ENCODE data around the gene GPSM3. TPM values are rescaled to one million over a fixed set of nuclear protein-coding genes. Genes with fewer than 3 reads are reported as not detected.
A peak's percentile ranks its signal among the peaks of the same experiment; 100 is the strongest.

Gene GPSM3
- total RNA-seq, 2 experiments from 2014 or later = 68.4 to 71.3 TPM

DNA sequence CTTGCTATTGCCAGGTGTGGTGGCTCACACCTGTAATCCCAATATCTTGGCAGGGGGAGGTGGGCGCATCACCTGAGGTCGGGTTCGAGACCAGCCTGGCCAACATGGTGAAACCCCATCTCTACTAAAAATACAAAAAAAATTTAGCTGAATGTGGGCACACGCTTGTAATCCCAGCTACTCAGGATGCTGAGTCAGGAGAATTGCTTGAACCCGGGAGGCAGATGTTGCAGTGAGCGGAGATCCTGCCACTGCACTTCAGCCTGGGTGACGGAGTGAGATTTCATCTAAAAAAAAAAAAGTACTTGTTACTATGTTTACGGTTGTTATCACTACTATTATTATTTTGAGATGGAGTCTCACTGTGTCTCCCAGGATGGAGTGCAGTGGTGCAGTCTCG, 35.6 kb downstream of the GPSM3 start:
- no peaks in the 10 kb centered on the region for H3K27me3 Mint-ChIP-seq
- no peaks in the 10 kb centered on the region for H3K9me3 Mint-ChIP-seq
- H3K27ac Mint-ChIP-seq = no peak overlapping the region
- peaks cover 19% of the 10 kb centered on the region for H3K36me3 Mint-ChIP-seq
- DNase-seq = no peak
- peaks cover 30% of the 10 kb centered on the region for H3K4me1 Mint-ChIP-seq
- no peak overlapping the region for H3K4me3 Mint-ChIP-seq

DNA sequence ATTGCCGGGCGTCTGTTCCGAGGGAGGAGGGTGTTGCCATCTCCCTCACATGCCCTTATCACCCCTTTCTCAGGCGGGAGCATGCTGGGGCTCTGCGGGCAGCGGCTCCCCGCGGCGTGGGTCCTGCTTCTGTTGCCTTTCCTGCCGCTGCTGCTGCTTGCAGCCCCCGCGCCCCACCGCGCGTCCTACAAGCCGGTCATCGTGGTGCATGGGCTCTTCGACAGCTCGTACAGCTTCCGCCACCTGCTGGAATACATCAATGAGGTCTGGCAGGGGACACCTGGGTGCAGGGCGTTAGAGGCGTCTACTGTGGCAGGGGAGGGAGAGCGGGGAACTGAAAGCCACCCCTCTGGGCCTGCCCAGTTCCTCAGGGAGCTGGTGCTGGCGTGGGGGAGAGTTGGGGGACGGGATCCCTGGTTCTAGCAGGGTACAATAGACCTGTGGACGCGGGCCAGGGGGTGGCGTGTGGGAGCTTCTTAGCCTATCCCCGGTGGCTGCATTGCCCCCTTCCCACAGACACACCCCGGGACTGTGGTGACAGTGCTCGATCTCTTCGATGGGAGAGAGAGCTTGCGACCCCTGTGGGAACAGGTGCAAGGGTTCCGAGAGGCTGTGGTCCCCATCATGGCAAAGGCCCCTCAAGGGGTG, 37.8 kb downstream of the GPSM3 start:
- H3K27ac Mint-ChIP-seq = peak overlapping the region; percentile 92
- peaks cover 17% of the 10 kb centered on the region for H3K36me3 Mint-ChIP-seq
- peaks cover 44% of the 10 kb centered on the region for H3K4me1 Mint-ChIP-seq
- H3K4me3 Mint-ChIP-seq = peak overlapping the region; percentile 97
- no peaks in the 10 kb centered on the region for H3K9me3 Mint-ChIP-seq
- peaks cover 9% of the 10 kb centered on the region for H3K27me3 Mint-ChIP-seq
- DNase-seq = peak; percentile 72

DNA sequence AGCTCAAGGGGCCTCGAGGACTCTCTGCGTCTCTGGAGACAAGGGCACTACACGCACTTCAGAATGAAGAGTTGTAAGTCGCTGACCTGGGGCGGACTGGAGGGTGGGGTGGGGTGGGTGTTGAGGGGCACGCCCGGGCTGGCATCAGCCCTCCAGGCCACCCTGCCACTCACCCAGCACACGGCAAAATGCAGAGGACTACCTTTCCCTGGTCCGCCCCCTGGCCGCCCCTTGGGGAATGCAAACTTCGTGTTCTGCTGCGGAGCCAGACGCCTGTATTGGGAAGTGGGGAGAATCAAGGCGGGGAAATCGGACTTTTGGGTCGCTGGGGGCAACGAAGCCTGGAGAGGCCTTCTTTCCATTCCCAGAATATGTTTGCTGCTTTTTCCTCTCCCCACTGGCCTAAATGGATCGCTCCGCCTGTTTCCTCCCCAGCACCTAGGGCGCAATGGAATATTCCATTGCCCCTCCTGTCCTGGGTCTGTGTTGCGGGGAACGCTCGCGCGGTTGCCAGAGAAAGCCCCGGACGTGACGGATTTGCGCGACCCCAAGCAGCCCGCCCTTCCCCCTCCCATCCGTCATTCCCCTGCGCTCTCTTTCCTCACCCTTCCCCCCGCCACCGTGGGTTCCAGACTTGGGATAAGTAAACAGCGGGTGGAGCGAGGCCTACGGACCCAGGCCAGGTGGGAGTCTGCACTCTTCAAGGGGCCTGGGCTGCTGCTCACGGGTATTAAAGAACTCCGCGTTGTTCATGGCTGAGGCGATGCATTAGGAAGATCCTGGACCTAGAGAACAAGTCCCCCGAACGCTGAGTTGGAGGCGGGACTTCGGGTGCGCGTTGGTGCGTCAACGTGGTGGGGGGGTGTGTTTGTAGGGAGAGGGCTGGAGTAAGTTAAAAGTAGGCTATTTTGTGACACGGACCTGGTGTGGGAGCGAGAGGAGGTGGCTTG, 38.6 kb downstream of the GPSM3 start, which contains the start of gene PPT2:
TSS of gene PPT2 (plus strand) at position 578 of the 950 bp plus-strand sequence. CDS start 454 bp downstream, outside the sequence.
- Mint-ChIP-seq H3K9me3 (no peaks in the 10 kb centered on the region), H3K4me3 (peak within 1 kb of the TSS; percentile 97), H3K36me3 (peaks cover 17% of the 10 kb centered on the region), H3K27me3 (peaks cover 13% of the 10 kb centered on the region), H3K4me1 (peaks cover 48% of the 10 kb centered on the region), H3K27ac (peak within 1 kb of the TSS; percentile 92)
- peak; percentile 89 for DNase-seq

DNA sequence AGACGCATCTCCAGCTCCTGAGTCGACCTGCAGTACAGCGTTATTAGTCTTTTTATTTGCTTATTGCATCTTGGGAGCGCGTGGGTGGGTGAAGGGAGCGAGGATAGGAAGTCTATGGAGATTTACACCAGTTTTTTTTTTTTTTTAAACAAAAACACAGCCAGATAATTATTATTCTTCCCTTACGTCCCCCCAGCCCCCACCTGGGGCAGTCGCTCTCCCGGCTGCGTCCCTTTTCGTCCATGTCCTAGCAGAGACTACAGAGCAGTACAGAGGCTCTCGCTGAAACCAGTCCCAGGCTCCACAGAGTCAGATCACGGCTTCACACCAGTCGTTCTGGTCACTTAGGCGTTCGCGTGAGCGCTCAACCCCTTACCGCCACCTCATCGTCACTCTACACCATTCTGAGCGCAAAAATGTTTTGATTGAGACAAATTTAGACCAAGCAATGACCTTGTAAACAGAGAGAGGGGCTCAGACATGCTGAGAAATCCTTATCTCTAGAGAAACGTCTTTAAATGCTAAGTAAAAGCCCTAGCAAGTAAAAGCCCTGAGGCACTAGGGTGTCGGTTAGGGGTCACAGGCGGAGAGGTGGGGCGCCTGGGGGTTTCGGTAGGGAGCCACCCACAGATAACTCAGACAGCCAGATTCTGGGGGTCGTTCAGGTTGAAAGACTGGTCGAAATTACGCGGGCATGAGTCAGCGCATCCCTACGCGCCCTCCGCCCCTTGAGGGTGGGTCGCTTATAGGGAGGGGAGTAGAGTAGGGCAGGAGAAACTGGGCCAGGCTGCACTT, 39.5 kb downstream of the GPSM3 start:
- Mint-ChIP-seq H3K36me3 (peaks cover 14% of the 10 kb centered on the region), H3K4me3 (peak overlapping the region; percentile 97), H3K4me1 (peaks cover 55% of the 10 kb centered on the region), H3K9me3 (no peaks in the 10 kb centered on the region), H3K27me3 (peaks cover 18% of the 10 kb centered on the region), H3K27ac (peak overlapping the region; percentile 77)
- peak; percentile 40 for DNase-seq

DNA sequence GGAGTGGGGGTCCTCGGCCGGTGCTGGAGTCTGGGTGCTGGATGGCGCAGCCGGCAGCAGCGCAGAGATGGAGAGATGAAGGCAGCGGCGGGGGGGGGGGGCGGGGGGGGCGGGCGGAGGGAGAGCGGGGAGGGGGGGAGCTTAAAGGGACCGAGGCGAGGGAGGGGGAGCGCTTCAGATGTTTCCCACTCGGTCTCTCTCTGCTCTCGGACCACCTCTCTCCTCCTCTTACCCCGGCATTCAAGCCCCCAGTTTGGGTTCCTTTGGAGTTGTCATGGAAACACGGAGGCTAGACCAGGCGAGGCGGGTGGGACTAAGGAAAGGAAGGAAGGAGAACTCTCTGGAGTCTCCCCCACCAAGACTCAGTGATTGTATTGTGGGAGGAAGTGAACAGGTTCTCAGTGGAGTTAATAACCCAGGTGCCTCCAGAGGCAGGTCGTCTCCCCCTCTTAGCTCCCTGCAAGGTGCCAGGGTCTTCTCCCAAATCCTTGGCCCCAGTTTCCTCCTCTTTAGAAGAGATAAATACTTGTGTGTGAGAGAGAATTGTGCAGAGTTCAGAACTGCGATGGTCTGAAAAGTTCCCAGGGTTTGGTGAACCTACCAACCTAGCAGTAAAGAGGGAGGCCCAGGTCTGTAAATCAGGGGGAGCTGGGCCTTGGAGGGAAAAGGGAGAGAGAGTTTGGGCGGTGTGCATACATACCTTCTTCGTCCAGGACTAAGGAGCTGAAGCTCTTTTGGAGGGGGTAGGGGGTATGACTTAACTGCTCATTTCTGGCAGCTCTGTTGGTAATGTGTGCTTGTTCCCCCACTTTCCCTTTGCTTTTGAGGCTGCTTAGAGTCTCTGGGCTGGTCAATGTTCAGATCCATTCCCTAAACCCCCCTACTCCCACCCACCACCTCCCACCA, 40.3 kb downstream of the GPSM3 start, which contains the start of gene PRRT1:
TSS of gene PRRT1 (minus strand) at position 77 of the 906 bp plus-strand sequence. CDS start 112 bp downstream, outside the sequence.
- Mint-ChIP-seq H3K4me1 (peaks cover 56% of the 10 kb centered on the region), H3K27ac (peak within 1 kb of the TSS; percentile 26), H3K27me3 (peaks cover 21% of the 10 kb centered on the region), H3K4me3 (peak within 1 kb of the TSS; percentile 97), H3K36me3 (peaks cover 7% of the 10 kb centered on the region), H3K9me3 (no peaks in the 10 kb centered on the region)
- DNase-seq = no peak

DNA sequence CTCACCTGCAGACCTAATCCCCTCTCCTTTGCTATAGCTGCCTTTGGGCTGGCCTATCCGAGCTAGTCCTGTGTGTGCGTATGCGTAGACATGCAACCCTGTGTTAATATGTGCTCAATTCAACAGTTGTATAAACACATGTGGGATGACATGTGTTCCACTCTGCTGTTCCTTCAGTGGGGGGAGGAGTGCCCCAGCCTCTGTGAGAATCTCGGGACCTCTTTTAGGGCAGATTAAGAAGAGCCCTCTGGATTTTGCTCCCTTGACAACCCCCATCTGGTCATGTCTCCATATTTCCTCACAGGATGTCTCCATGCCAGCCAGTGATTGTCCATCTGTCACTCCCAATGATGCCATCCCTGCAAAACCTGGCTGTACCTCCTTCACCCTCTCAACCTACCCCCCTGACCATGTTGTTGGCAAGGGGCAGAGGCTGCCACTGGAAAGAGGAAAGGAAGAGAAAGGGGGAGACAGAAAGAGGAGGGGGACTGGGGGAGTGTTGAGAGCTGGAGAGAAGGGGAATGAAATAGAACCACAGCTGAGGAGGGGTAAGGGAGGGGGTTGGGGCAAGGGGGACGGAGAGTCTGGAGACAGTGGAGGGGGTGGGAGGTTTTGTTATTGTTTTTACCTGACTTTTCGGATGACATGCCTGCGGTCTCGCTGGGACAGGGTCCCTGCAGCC, 41.1 kb downstream of the GPSM3 start:
- Mint-ChIP-seq H3K36me3 (peaks cover 7% of the 10 kb centered on the region), H3K4me1 (peaks cover 56% of the 10 kb centered on the region), H3K27ac (peak overlapping the region; percentile 18), H3K27me3 (peaks cover 21% of the 10 kb centered on the region), H3K4me3 (peak overlapping the region; percentile 69), H3K9me3 (no peaks in the 10 kb centered on the region)
- DNase-seq = no peak

DNA sequence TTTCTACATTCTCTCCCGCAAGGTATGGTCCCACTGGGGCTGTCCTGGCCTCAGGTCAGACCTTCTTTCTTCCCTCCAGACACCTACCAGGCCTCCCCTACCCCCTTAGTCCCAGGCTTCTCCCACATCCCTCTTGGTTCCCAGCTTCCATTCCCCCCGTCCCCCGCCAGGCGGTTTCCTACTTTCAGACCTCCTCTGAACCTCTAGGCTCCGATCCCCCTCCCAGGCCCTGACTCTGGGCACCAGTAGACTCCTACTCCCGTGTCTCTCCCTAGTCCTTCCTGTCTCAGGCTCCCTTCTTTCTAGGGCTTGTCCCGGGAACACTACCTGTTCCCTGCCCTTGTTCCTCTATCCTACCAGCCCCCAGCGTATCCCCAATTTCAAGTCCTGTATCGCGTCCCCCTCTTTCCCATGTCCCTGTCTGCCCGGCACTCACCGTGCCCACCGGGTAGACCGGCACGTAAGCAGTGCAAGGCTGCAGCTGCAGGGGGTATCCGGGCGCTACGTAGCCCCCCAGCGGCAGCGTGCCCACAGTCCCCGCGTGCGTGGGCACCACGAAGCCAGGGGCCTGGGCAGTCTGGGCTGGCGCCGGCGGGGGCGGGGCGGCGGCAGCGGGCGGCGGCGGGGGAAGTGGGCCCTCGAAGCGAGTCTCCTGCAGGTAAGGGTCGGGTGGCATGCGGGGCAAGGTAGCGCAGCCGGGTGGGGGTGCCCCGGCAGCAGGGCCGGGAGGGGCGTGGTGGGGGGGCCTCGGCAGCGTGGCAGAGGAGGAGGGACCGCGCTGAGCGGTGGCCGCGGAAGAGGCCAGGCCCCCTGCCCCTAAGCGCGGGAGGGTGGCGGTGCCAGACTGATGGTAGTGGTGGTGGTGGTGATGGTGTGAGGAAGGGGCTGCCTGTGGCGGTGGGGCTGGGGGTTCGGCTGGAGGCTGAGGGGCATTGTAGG, 42.2 kb downstream of the GPSM3 start:
- peak overlapping the region; percentile 8 for H3K27ac Mint-ChIP-seq
- no peak for DNase-seq
- no peaks in the 10 kb centered on the region for H3K9me3 Mint-ChIP-seq
- H3K4me1 Mint-ChIP-seq = peaks cover 46% of the 10 kb centered on the region
- H3K27me3 Mint-ChIP-seq = peaks cover 21% of the 10 kb centered on the region
- peaks cover 7% of the 10 kb centered on the region for H3K36me3 Mint-ChIP-seq
- peak overlapping the region; percentile 69 for H3K4me3 Mint-ChIP-seq

DNA sequence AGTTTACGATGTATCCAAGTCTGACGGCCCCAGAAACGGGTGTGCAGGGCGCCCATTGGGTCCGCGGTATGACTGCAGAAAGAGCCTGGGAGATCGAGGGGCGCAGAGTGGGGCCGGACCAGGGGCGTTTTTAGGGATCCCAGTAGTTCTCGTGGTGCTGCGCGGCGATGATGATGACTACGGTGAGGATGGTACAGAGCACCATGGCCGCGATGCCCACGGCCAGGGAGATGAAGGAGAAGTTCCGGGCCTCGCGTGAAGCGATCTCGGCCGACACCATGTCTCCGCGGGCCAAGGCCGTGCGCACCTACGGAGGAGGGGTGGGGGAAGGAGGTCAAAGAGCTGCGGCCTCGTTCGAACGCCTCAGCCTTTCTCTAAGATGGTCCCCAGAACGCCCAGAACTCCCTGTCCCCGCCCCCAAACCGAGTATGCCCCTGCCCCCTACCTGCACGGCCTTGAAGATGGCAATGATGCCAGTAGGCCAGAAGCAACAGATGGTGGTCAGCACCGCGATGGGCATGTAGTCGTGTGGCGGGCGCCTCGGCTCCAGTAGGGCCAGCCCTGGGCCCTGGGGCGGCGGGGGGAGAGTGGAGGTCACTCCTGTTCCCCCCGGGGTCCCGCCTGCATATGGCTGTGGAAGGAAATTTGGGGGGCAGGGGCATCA, 43.2 kb downstream of the GPSM3 start:
- Mint-ChIP-seq H3K36me3 (peaks cover 7% of the 10 kb centered on the region), H3K27ac (peak overlapping the region; percentile 80), H3K27me3 (peaks cover 21% of the 10 kb centered on the region), H3K4me3 (peak overlapping the region; percentile 73), H3K9me3 (no peaks in the 10 kb centered on the region), H3K4me1 (peaks cover 40% of the 10 kb centered on the region)
- no peak for DNase-seq

DNA sequence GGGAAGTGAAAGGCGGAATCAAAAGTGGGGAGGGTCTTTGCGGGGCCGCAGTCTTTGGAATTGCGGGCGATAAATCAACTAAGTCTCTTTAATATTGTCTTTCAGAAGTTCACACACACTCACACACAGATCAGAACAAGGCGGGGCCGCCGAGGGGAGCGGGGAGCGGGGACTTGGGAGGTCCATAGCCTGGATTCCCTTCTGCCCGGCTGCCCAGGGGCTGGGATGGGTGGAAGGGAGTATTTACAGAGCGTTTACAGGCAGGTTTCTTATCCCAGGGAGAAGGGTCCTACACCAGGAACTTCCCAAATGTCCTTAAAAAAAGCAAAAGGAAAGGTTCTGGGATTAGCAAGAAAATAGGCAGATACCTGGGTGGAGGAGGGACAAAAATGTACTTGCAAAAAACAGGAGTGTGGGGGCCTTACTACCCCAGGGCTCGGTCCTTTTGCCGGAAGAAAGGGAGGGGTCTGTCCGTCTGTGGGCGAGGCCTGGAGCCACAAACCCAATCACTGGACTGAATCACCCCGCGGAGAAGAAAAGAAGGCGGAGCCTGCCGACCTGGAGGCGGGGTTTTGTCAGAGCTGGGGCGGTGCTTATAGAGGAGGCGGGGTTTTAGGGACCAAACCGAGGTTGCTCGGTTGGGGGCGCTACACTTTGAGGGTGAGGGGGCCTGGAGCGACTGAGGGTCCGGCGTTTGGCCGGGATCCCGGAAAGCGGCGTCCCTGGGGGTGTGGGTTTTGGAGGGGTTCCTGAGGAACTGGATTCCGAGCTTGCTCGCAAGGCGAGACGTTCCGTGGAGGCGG, 44.0 kb downstream of the GPSM3 start:
- H3K36me3 Mint-ChIP-seq = peaks cover 4% of the 10 kb centered on the region
- peak overlapping the region; percentile 73 for H3K4me3 Mint-ChIP-seq
- H3K4me1 Mint-ChIP-seq = peaks cover 40% of the 10 kb centered on the region
- peak; percentile 70 for DNase-seq
- H3K27me3 Mint-ChIP-seq = peaks cover 21% of the 10 kb centered on the region
- no peaks in the 10 kb centered on the region for H3K9me3 Mint-ChIP-seq
- peak overlapping the region; percentile 80 for H3K27ac Mint-ChIP-seq

DNA sequence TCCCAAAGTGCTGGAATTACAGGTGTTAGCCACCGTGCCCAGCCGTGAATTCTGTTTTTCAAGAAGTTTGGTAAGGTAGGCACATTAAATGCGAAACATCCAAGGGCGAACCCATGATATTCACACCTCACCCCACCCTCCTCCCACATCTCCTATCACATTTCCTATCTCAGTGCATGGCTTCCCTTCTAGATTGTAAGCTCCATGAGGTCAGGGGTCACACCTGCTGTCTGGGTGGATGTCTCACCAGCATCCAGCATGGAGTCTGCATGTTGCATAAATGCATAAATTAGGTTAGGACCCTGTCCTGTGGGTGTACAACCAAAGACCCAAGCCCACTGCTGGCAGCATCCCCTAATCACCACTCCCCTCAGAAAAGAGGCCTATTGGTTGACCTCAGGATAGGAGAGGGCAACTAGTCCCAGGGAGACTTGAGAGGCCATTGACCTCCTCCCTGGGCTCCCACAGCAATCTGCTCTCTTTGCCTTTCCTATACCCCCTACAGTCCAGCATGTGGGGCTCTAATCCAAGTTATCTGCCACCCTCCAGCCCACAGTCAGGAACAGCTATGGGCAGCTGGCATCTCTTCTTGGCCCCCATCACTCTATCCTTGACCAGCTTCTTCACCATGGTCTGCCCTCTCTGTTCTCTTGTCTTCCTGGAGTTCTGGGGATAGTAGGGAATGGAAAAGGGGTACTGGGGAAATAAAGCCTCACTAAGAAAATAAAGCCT, 44.9 kb downstream of the GPSM3 start:
- H3K9me3 Mint-ChIP-seq = no peaks in the 10 kb centered on the region
- H3K36me3 Mint-ChIP-seq = peaks cover 4% of the 10 kb centered on the region
- H3K4me1 Mint-ChIP-seq = peaks cover 32% of the 10 kb centered on the region
- no peak overlapping the region for H3K27ac Mint-ChIP-seq
- DNase-seq = no peak
- peaks cover 21% of the 10 kb centered on the region for H3K27me3 Mint-ChIP-seq
- no peak overlapping the region for H3K4me3 Mint-ChIP-seq

DNA sequence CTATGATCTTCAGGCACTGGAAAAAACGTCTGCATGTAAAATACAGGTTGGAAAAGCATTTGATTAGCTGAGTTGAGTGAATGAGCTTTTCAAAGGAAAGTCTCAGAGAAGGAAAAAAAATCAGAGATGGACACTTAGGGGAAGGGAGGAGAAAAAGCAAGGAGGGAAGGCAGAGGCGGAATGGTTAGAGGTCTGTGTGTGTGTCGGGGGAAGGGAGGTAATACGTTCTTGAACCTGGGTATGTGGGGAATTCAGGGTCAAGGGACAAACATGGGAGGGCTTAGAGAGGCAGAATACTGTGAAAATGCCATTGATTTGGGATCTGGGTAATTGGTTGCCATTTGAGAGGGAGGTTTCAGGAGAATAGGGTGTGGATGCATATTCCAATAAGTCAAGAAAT, 45.8 kb downstream of the GPSM3 start:
- no peak overlapping the region for H3K4me3 Mint-ChIP-seq
- peaks cover 21% of the 10 kb centered on the region for H3K27me3 Mint-ChIP-seq
- DNase-seq = no peak
- H3K36me3 Mint-ChIP-seq = peaks cover 4% of the 10 kb centered on the region
- H3K9me3 Mint-ChIP-seq = no peaks in the 10 kb centered on the region
- peaks cover 26% of the 10 kb centered on the region for H3K4me1 Mint-ChIP-seq
- H3K27ac Mint-ChIP-seq = no peak overlapping the region

Measured in activated naive CD8-positive, alpha-beta T cell treated with anti-CD3 and anti-CD28 coated beads for 36 hours (primary cell).